ENCODE results near the gene HES7. TPM values are rescaled to one million over a fixed set of nuclear protein-coding genes. Genes with fewer than 3 reads are reported as not detected.

HES7 gene
- total and polyA plus RNA-seq, 11 donors: 0.17 to 0.76 (median 0.36) TPM; not detected in 5

- peaks cover 2 to 33% (median 24%) of the 10 kb centered on the region in 9 donors for H3K36me3 ChIP-seq
- DNase-seq (peak; percentile 67 to 91 (median 85)), ATAC-seq (peak; percentile 4 to 33 (median 14))
- no peaks in the 10 kb centered on the region for H3K9me3 ChIP-seq
- intact Hi-C loops (cut with DNase I): loop anchor here in 4 of 10 donors (2.0 to 10.0 kb wide), 4 partner anchors 15 to 311 kb away; partner anchors contain the start of genes CYB5D1 (in 1 of the 4), NAA38 (in 1 of the 4) and TMEM88 (in 1 of the 4)
- peak overlapping the region; percentile 98 to 100 (median 100) for H3K27ac ChIP-seq
- H3K4me1 ChIP-seq: peaks cover 25 to 80% (median 47%) of the 10 kb centered on the region in 12 donors
- TF ChIP-seq POLR2A (IDR thresholded peaks at IDR 0.05) (peak; percentile 7 to 17), CTCF (IDR thresholded peaks at IDR 0.05) (no peak)
- H3K27me3 ChIP-seq: no peaks in the 10 kb centered on the region
- 18 to 29% (median 21%) methylated on average over 13 of the region's 13 CpGs for WGBS, 4 donors
- H3K4me3 ChIP-seq: peak overlapping the region in 11 of 12 donors; percentile 15 to 97 (median 85)
Observed at GRCh38 chr17:8153525-8153956, 29.6 kb upstream of the HES7 start.

- Histone ChIP-seq H3K9me3 (no peaks in the 10 kb centered on the region), H3K27me3 (no peaks in the 10 kb centered on the region), H3K4me1 (peaks cover 23 to 75% (median 47%) of the 10 kb centered on the region in 12 donors), H3K4me3 (peak overlapping the region in 10 of 12 donors; percentile 67 to 97 (median 86)), H3K27ac (peak overlapping the region; percentile 98 to 100 (median 100)), H3K36me3 (peaks cover 2 to 35% (median 29%) of the 10 kb centered on the region in 9 donors)
- no peak for ATAC-seq
- DNase-seq: peak in 1 of 5 donors; percentile 40
- 38 to 55% (median 44%) methylated on average over 6 to 7 of the region's 7 CpGs for WGBS, 4 donors
- no peak for TF ChIP-seq CTCF (IDR thresholded peaks at IDR 0.05)
- TF ChIP-seq POLR2A (IDR thresholded peaks at IDR 0.05): no peak
- intact Hi-C loops (cut with DNase I): loop anchor here in 4 of 10 donors (2.0 to 10.0 kb wide), 4 partner anchors 14 to 311 kb away; partner anchors contain the start of genes CYB5D1 (in 1 of the 4), NAA38 (in 1 of the 4) and TMEM88 (in 1 of the 4)
Observed at GRCh38 chr17:8153031-8153451, 29.1 kb upstream of the HES7 start.

- peak; percentile 93 to 96 for TF ChIP-seq POLR2A (IDR thresholded peaks at IDR 0.05)
- TF ChIP-seq CTCF (IDR thresholded peaks at IDR 0.05): no peak
- Histone ChIP-seq H3K4me3 (peak within 1 kb of the TSS; percentile 51 to 97 (median 82)), H3K27ac (peak within 1 kb of the TSS; percentile 98 to 100 (median 100)), H3K36me3 (peaks cover 2 to 43% (median 37%) of the 10 kb centered on the region in 9 donors), H3K27me3 (no peaks in the 10 kb centered on the region), H3K9me3 (no peaks in the 10 kb centered on the region), H3K4me1 (peaks cover 23 to 71% (median 52%) of the 10 kb centered on the region in 12 donors)
- ATAC-seq (peak; percentile 43 to 66 (median 56)), DNase-seq (peak; percentile 96 to 99 (median 99))
- intact Hi-C loops (cut with DNase I): loop anchor here in 4 of 10 donors (2.0 to 10.0 kb wide), 4 partner anchors 13 to 310 kb away; partner anchors contain the start of genes CYB5D1 (in 1 of the 4), NAA38 (in 1 of the 4) and TMEM88 (in 1 of the 4)
- WGBS, 4 donors: 2 to 3% (median 2%) methylated on average over 35 to 42 of the region's 42 CpGs
Observed at GRCh38 chr17:8152112-8152775, 28.3 kb upstream of the HES7 start, which contains the start of gene PER1. PER1 (minus strand) TSS chr17:8152404; CDS start chr17:8150706, 1,698 bp downstream.
